CD4-positive, alpha-beta T cell (primary cell): ENCODE data around the gene PCDH12. TPM values are rescaled to one million over a fixed set of nuclear protein-coding genes. Genes with fewer than 3 reads are reported as not detected.

ENCODE experiments used
- ATAC-seq: fragments of 200-7000 bp; cut with Tn5 transposase; one replicate; pipeline ENCODE4 v1.10.0; 2022; ENCODE audit warnings: mild to moderate bottlenecking; ENCODE audit not compliant: poor library complexity
- CTCF ChIA-PET: fragments of 350-600 bp; sonication (Branson Sonifier 250); formaldehyde crosslinking; loops from one replicate; lab custom pipeline; 2021; ENCODE audit warnings: antibody characterized with exemption, inconsistent platforms; lab: Charles Lee
- POLR2A ChIA-PET: fragments of 350-600 bp; sonication (Branson Sonifier 250); formaldehyde crosslinking; loops from one replicate; lab custom pipeline; 2021; ENCODE audit warnings: antibody characterized with exemption, inconsistent platforms; lab: Charles Lee
- DNase-seq, 14 experiments: peaks; one replicate each; pipeline ENCODE4 v3.0.0-alpha.2; 2013 to 2020; ENCODE audit warnings: mixed read lengths in 2 of 14
- H3K27ac ChIP-seq, 2 donors: one replicate each; pipeline versions ENCODE4 v1.5.1 to v1.7.0; 2013; ENCODE audit warnings: low read length in 2 of 2, low read depth in 1 of 2, mild to moderate bottlenecking in 1 of 2
- H3K27me3 ChIP-seq, 2 experiments: 1 replicate in 1 of 2; 2 replicates in 1 of 2; pipeline versions ENCODE4 v1.6.1 to v1.7.0; 2013; ENCODE audit warnings: low read length in 2 of 2, control low read depth in 1 of 2, mild to moderate bottlenecking in 1 of 2, moderate library complexity in 1 of 2; ENCODE audit not compliant: insufficient read depth in 2 of 2, control insufficient read depth in 1 of 2
- H3K36me3 ChIP-seq: one replicate; pipeline ENCODE4 v1.6.1; 2013; ENCODE audit warnings: low read length, control low read depth; ENCODE audit not compliant: insufficient read depth
- H3K4me1 ChIP-seq: one replicate; pipeline ENCODE4 v1.6.1; 2013; ENCODE audit warnings: low read length, control low read depth; ENCODE audit not compliant: insufficient read depth
- H3K4me3 ChIP-seq: one replicate; pipeline ENCODE4 v1.5.1; 2013; ENCODE audit warnings: mild to moderate bottlenecking, low read length, moderate library complexity
- H3K9me3 ChIP-seq, 2 experiments: 1 replicate in 1 of 2; 2 replicates in 1 of 2; pipeline versions ENCODE4 v1.6.1 to v1.7.0; 2013; ENCODE audit warnings: low read length in 2 of 2, mild to moderate bottlenecking in 2 of 2, control low read depth in 1 of 2, moderate library complexity in 1 of 2; ENCODE audit not compliant: control insufficient read depth in 1 of 2, insufficient read depth in 1 of 2
- H3K27ac Mint-ChIP-seq: one replicate; pipeline ENCODE4 v1.8.0; 2020; ENCODE audit warnings: mixed read lengths
- H3K27me3 Mint-ChIP-seq: one replicate; pipeline ENCODE4 v1.8.0; 2021; ENCODE audit warnings: mixed read lengths
- H3K36me3 Mint-ChIP-seq: one replicate; pipeline ENCODE4 v1.8.0; 2021; ENCODE audit warnings: low read depth, mixed read lengths
- H3K4me1 Mint-ChIP-seq: one replicate; pipeline ENCODE4 v1.8.0; 2021; ENCODE audit warnings: low read depth, mixed read lengths
- H3K4me3 Mint-ChIP-seq: one replicate; pipeline ENCODE4 v1.8.0; 2020; ENCODE audit warnings: mild to moderate bottlenecking, mixed read lengths
- H3K9me3 Mint-ChIP-seq: one replicate; pipeline ENCODE4 v1.8.0; 2020; ENCODE audit warnings: mixed read lengths
- CTCF ChIP-seq: fragments of 200-600 bp; IDR thresholded peaks from one replicate; pipeline ENCODE4 v1.8.0; 2022; ENCODE audit warnings: antibody characterized with exemption, mild to moderate bottlenecking
- intact Hi-C, 2 experiments: fragments of 100-400 bp; cut with DNase I in 1 of 2; cut with micrococcal nuclease in 1 of 2; formaldehyde crosslinking; loops; one replicate each; pipeline versions ENCODE4 v1.15.1 to v1.9.0; 2023 to 2025; cut with DNase I, micrococcal nuclease
- total RNA-seq, 174 experiments: library from RNA in 2 of 174; stranded (reverse) in 2 of 174; gene quantifications; one replicate each; pipeline ENCODE4 v1.2.3 and lab custom pipeline; 2021 to 2026

PCDH12 gene
- total RNA-seq, 2 experiments from 2014 or later = not detected

- POLR2A ChIA-PET = interaction anchor here (0.6 to 1.0 kb wide), 3 partner anchors 117 to 414 kb away, joined by 3 read pairs; no protein-coding TSS in a partner anchor
- ATAC-seq = peak; percentile 88
- Mint-ChIP-seq H3K27me3 (no peaks in the 10 kb centered on the region), H3K9me3 (no peaks in the 10 kb centered on the region), H3K4me3 (no peak overlapping the region), H3K36me3 (peaks cover 64% of the 10 kb centered on the region), H3K27ac (no peak overlapping the region), H3K4me1 (peaks cover 6% of the 10 kb centered on the region)
- Histone ChIP-seq H3K36me3 (peaks cover 47% of the 10 kb centered on the region), H3K27ac (no peak overlapping the region), H3K4me3 (no peak overlapping the region), H3K27me3 (no peaks in the 10 kb centered on the region), H3K9me3 (no peaks in the 10 kb centered on the region), H3K4me1 (no peaks in the 10 kb centered on the region)
- CTCF ChIA-PET = interaction anchor here (1.1 to 3.1 kb wide), 6 partner anchors 20 to 153 kb away, joined by 3 to 14 read pairs (median 11); partner anchors contain the start of genes GNPDA1 and RNF14
- intact Hi-C loops = loop anchor here (1.0 to 10.0 kb wide), 8 partner anchors 18 to 892 kb away; no protein-coding TSS in a partner anchor
- peak; percentile 93 for TF ChIP-seq CTCF
- peak; percentile 61 to 91 (median 78) for DNase-seq
Observed at GRCh38 chr5:141992349-141992963, 34.5 kb upstream of the PCDH12 start.

GRCh38 chr5:141989720-141990119 is 31.7 kb upstream of the PCDH12 start:
- H3K9me3 Mint-ChIP-seq = no peaks in the 10 kb centered on the region
- intact Hi-C loops = loop anchor here (5.0 to 10.0 kb wide), 2 partner anchors 558 to 895 kb away; no protein-coding TSS in a partner anchor
- peaks cover 77% of the 10 kb centered on the region for H3K36me3 Mint-ChIP-seq
- ATAC-seq (no peak), DNase-seq (no peak)
- peaks cover 6% of the 10 kb centered on the region for H3K4me1 Mint-ChIP-seq
- ChIA-PET POLR2A (interaction anchor here (0.5 to 1.6 kb wide), 3 partner anchors 26 to 361 kb away, joined by 3 to 4 read pairs (median 4); no protein-coding TSS in a partner anchor), CTCF (interaction anchor here (0.6 to 3.1 kb wide), 8 partner anchors 21 to 724 kb away, joined by 3 to 14 read pairs (median 4); partner anchors contain the start of genes GNPDA1 and RNF14)
- no peak overlapping the region for H3K4me3 Mint-ChIP-seq
- no peak overlapping the region for H3K27ac Mint-ChIP-seq
- Histone ChIP-seq H3K27ac (no peak overlapping the region), H3K4me3 (no peak overlapping the region), H3K4me1 (no peaks in the 10 kb centered on the region), H3K27me3 (no peaks in the 10 kb centered on the region), H3K9me3 (no peaks in the 10 kb centered on the region), H3K36me3 (peaks cover 65% of the 10 kb centered on the region)
- no peak for TF ChIP-seq CTCF
- no peaks in the 10 kb centered on the region for H3K27me3 Mint-ChIP-seq

GRCh38 chr5:141986072-141986471 is 28.1 kb upstream of the PCDH12 start:
- no peak for TF ChIP-seq CTCF
- Mint-ChIP-seq H3K9me3 (no peaks in the 10 kb centered on the region), H3K27ac (no peak overlapping the region), H3K27me3 (no peaks in the 10 kb centered on the region), H3K36me3 (peaks cover 86% of the 10 kb centered on the region), H3K4me1 (no peaks in the 10 kb centered on the region), H3K4me3 (no peak overlapping the region)
- CTCF ChIA-PET = interaction anchor here (1.2 to 1.3 kb wide), 2 partner anchors 17 to 25 kb away, joined by 4 read pairs; partner anchors contain the start of gene RNF14
- ATAC-seq = no peak
- Histone ChIP-seq H3K4me1 (no peaks in the 10 kb centered on the region), H3K27ac (no peak overlapping the region), H3K9me3 (no peaks in the 10 kb centered on the region), H3K4me3 (no peak overlapping the region), H3K27me3 (no peaks in the 10 kb centered on the region), H3K36me3 (peaks cover 71% of the 10 kb centered on the region)
- DNase-seq = no peak
- POLR2A ChIA-PET = no interaction called here
- intact Hi-C loops = no loop called here
